Ovary (tissue), 1 donor: ENCODE measurements around the gene SLCO4C1.

Experiments used
- EP300 ChIP-seq: sonication (generic); formaldehyde crosslinking; IDR thresholded peaks from one replicate; pipeline ENCODE4 v1.6.1; 2017; ENCODE audit warnings: antibody characterized with exemption
- POLR2A ChIP-seq: fragments of 450-650 bp; IDR thresholded peaks from one replicate; pipeline ENCODE4 v1.6.1; 2017; ENCODE audit warnings: antibody characterized with exemption, mild to moderate bottlenecking, moderate library complexity

GRCh38 chr5:102290004-102290403 lies 6.1 kb downstream of the SLCO4C1 start:
- TF ChIP-seq POLR2A (no peak), EP300 (no peak)
